Cardiac muscle cell (in vitro differentiated cells and primary cell): ENCODE results near the gene ARHGEF17. TPM values are rescaled to one million over a fixed set of nuclear protein-coding genes. Genes with fewer than 3 reads are reported as not detected.
A peak's percentile ranks its signal among the peaks of the same experiment; 100 is the strongest.

Experiments used
- DNase-seq, 2 donors: peaks; one replicate each; pipeline versions ENCODE4 v3.0.0 to v3.0.0-alpha.2; 2010 to 2017; ENCODE audit warnings: low read depth in 1 of 2, low spot score in 1 of 2
- H3K27ac ChIP-seq: fragments of 200-600 bp; sonication (generic); 2 replicates; pipeline ENCODE4 v1.5.1; 2016
- H3K27me3 ChIP-seq: fragments of 200-600 bp; sonication (generic); 2 replicates; pipeline ENCODE4 v1.6.0; 2016; ENCODE audit warnings: control low read depth
- H3K36me3 ChIP-seq: fragments of 200-600 bp; sonication (generic); 2 replicates; pipeline ENCODE4 v1.5.1; 2016; ENCODE audit warnings: control low read depth
- H3K4me1 ChIP-seq: fragments of 200-600 bp; sonication (generic); 2 replicates; pipeline ENCODE4 v1.8.1; 2017; ENCODE audit warnings: low read depth, mild to moderate bottlenecking, mixed run types
- H3K4me3 ChIP-seq: fragments of 200-600 bp; sonication (generic); 2 replicates; pipeline ENCODE4 v1.5.1; 2016; ENCODE audit warnings: mild to moderate bottlenecking
- H3K9me3 ChIP-seq: fragments of 200-600 bp; sonication (generic); 2 replicates; pipeline ENCODE4 v1.5.1; 2017; ENCODE audit warnings: low read depth, mild to moderate bottlenecking, control low read depth
- polyA plus RNA-seq: library from polyadenylated mRNA; unstranded; fragments of >200 nt; fragmentation: Nextera tagmentation; extraction: Ambion mirVana; gene quantifications from 2 replicates; pipeline ENCODE4 v1.2.1, GENCODE V29; 2016
- total RNA-seq: library from RNA; depleted of rRNA; stranded (reverse); fragments of >200 nt; gene quantifications from 2 replicates; pipeline ENCODE4 v1.2.3, GENCODE V29; 2016
- TF ChIP-seq, protein P1 (sequence below): IDR thresholded peaks from 2 replicates; pipeline ENCODE4 v1.5.1; 2012; ENCODE audit warnings: low read depth, mild to moderate bottlenecking, low read length

ARHGEF17 gene
- total and polyA plus RNA-seq, 2 experiments from 2014 or later, result 26.5 to 60.3 TPM

DNA sequence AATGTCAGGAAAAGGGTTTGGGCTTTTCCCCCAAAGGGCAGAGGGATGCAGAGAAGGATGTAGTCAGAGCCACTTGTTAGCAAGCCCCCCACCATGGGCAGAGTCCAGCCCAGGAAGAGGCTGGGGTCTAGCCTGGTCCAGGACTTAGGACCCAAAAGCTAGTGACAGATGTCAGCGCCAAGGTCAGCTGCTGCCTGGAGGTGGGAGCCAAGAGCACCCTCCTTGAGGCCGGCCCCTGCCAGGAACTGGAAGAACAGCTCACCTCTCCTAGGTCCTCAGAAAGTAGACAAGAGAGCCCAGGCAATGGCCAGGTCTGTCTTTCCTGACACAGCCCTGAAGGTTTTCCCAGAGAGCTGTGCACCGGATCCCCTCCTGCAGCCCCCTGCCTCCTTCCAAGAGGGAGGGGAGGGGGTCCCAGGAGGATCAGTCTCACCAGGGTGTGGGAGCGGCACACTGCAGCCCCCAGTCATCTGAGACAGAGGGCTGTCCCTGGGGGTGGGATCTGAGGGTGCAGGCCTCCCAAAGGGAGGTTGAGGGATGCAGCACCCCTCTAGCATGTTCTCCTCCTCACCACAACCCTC lies 14.6 kb upstream of the ARHGEF17 start:
- Histone ChIP-seq H3K4me3 (no peak overlapping the region), H3K27me3 (peaks cover 4% of the 10 kb centered on the region), H3K27ac (no peak overlapping the region), H3K4me1 (peaks cover 9% of the 10 kb centered on the region), H3K9me3 (no peaks in the 10 kb centered on the region), H3K36me3 (no peaks in the 10 kb centered on the region)
- no peak for DNase-seq
- TF ChIP-seq, protein P1, sequence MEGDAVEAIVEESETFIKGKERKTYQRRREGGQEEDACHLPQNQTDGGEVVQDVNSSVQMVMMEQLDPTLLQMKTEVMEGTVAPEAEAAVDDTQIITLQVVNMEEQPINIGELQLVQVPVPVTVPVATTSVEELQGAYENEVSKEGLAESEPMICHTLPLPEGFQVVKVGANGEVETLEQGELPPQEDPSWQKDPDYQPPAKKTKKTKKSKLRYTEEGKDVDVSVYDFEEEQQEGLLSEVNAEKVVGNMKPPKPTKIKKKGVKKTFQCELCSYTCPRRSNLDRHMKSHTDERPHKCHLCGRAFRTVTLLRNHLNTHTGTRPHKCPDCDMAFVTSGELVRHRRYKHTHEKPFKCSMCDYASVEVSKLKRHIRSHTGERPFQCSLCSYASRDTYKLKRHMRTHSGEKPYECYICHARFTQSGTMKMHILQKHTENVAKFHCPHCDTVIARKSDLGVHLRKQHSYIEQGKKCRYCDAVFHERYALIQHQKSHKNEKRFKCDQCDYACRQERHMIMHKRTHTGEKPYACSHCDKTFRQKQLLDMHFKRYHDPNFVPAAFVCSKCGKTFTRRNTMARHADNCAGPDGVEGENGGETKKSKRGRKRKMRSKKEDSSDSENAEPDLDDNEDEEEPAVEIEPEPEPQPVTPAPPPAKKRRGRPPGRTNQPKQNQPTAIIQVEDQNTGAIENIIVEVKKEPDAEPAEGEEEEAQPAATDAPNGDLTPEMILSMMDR, result no peak

DNA sequence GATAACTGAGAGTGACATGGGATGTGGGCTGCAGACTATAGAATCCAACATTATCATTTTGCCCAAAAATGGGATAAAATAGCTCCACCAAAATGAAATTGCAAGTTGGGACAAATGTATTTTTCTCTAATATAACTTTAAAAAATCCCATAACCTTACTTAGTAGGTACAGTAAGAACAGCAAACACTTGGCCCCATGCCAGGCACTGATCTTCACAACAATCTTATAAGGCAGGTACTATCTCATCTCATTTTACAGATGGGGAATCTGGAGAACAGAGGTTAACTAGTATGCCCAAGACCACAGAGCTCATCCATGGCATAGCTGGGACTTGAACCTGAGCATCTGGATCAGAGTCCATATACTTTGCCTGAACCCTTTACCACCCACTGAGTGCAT lies 13.5 kb upstream of the ARHGEF17 start:
- no peak for DNase-seq
- Histone ChIP-seq H3K9me3 (no peaks in the 10 kb centered on the region), H3K36me3 (no peaks in the 10 kb centered on the region), H3K4me1 (no peaks in the 10 kb centered on the region), H3K4me3 (no peak overlapping the region), H3K27ac (no peak overlapping the region), H3K27me3 (peaks cover 4% of the 10 kb centered on the region)
- TF ChIP-seq, protein P1, result no peak

DNA sequence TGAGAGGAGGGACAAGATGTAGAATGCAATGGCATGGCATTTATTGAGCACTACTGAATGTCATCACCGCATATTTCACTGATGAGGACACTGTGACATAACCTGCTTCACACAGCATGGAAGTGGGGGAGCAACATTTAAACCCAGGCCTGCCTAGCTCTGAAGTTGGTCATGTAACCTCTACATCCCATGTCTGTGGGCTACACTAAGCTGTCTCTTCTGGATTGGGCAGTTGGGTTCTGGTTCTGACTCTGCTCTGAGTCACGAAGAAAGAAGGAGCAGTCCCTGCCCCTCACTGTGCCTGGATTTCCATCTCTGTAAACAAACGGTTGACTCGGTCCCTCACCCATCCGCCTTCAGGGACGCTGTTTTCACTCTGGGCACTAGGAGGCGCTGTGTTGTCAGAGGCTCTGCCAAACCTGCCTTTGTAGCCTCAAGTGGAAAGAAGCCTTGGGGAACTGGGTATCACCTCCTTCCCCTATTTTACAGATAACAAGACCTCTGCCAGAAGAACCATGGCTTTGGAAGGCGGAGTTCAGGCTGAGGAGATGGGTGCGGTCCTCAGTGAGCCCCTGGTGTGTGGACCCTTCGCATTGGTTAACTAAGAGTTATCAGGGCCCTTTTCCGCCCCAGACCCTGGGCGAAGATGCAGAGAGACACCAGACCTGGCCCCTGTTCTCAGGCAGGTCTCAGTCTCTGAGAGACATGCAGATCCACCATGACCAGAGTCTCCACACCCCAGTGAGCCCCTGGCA lies 12.7 kb upstream of the ARHGEF17 start:
- peak; percentile 78 to 83 for DNase-seq
- no peaks in the 10 kb centered on the region for H3K36me3 ChIP-seq
- H3K4me1 ChIP-seq, result no peaks in the 10 kb centered on the region
- TF ChIP-seq, protein P1, result peak; percentile 99
- no peak overlapping the region for H3K4me3 ChIP-seq
- H3K27me3 ChIP-seq, result peaks cover 4% of the 10 kb centered on the region
- H3K27ac ChIP-seq, result no peak overlapping the region
- H3K9me3 ChIP-seq, result no peaks in the 10 kb centered on the region

DNA sequence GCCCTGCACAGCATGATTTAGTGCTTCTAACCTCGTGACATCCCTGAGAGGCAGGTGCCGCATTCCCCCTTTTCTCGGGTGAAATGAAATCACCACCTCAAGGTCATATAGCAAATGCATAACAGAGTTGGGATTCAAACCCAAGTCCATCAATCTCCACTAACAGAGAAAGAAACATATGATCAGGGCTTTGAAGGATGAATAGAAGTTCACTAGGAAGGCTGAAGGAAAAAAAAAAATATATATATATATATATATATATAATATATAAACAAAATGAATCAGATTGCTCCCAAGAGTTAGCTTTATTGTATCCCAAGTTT lies 12.1 kb upstream of the ARHGEF17 start:
- Histone ChIP-seq H3K36me3 (no peaks in the 10 kb centered on the region), H3K4me1 (no peaks in the 10 kb centered on the region), H3K4me3 (no peak overlapping the region), H3K27ac (no peak overlapping the region), H3K9me3 (no peaks in the 10 kb centered on the region), H3K27me3 (peaks cover 4% of the 10 kb centered on the region)
- TF ChIP-seq, protein P1, result no peak
- DNase-seq, result no peak

DNA sequence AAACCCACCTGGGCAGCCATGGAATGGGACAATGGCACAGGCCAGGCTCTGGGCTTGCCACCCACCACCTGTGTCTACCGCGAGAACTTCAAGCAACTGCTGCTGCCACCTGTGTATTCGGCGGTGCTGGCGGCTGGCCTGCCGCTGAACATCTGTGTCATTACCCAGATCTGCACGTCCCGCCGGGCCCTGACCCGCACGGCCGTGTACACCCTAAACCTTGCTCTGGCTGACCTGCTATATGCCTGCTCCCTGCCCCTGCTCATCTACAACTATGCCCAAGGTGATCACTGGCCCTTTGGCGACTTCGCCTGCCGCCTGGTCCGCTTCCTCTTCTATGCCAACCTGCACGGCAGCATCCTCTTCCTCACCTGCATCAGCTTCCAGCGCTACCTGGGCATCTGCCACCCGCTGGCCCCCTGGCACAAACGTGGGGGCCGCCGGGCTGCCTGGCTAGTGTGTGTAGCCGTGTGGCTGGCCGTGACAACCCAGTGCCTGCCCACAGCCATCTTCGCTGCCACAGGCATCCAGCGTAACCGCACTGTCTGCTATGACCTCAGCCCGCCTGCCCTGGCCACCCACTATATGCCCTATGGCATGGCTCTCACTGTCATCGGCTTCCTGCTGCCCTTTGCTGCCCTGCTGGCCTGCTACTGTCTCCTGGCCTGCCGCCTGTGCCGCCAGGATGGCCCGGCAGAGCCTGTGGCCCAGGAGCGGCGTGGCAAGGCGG lies 11.4 kb upstream of the ARHGEF17 start:
- TF ChIP-seq, protein P1, result no peak

More for the DNA sequence above, 11.4 kb upstream of the ARHGEF17 start:
- DNase-seq, result no peak
- no peaks in the 10 kb centered on the region for H3K36me3 ChIP-seq
- no peaks in the 10 kb centered on the region for H3K9me3 ChIP-seq
- peaks cover 4% of the 10 kb centered on the region for H3K27me3 ChIP-seq
- no peaks in the 10 kb centered on the region for H3K4me1 ChIP-seq
- H3K27ac ChIP-seq, result no peak overlapping the region
- no peak overlapping the region for H3K4me3 ChIP-seq
